GM12874 (cell line): ENCODE results near the gene TRAIP.

Experiments used
- TF ChIP-seq, protein P1 (sequence below): IDR thresholded peaks from 2 replicates; pipeline ENCODE4 v1.5.1; 2011; ENCODE audit warnings: low read depth, mild to moderate bottlenecking, control low read depth, low read length, moderate library complexity; ENCODE audit not compliant: insufficient read depth

TRAIP gene

DNA sequence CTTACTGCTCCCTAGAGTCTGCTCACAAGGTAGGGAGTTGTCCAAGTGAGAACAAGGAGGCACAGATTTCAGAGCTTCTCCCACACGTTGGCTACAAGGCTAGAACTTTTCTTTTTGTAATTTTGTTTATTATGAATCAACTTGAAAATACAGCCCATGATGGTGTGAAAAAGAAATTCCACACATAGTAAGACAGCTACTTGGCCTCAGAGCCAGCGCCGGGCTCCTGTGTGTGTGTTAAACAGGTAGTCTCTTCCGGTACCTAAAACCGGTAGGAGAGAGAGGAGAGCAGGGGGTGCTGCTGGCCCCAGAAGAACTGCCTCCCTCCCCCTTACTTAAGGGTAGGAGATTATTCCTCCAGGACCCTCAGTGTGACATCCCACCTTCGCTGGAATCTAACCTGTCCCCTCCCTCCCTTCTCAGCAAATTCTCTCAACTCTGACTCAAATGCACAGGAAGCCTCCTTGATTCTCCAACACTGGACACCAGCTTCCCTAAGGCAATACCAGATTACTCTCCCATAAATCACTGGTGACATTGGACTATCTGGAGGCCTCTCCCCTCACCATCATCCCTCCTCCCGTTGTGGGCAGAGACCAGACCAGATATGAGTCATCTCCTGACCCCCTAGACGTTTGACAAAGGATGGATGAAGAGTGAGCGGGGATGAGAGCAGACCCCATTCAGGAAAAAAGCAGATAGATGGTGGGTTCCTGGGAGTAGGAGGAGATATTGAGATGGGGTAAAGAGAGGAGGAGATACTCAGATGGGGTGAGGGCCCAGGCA lies 65.5 kb downstream of the TRAIP start:
- TF ChIP-seq, protein P1, sequence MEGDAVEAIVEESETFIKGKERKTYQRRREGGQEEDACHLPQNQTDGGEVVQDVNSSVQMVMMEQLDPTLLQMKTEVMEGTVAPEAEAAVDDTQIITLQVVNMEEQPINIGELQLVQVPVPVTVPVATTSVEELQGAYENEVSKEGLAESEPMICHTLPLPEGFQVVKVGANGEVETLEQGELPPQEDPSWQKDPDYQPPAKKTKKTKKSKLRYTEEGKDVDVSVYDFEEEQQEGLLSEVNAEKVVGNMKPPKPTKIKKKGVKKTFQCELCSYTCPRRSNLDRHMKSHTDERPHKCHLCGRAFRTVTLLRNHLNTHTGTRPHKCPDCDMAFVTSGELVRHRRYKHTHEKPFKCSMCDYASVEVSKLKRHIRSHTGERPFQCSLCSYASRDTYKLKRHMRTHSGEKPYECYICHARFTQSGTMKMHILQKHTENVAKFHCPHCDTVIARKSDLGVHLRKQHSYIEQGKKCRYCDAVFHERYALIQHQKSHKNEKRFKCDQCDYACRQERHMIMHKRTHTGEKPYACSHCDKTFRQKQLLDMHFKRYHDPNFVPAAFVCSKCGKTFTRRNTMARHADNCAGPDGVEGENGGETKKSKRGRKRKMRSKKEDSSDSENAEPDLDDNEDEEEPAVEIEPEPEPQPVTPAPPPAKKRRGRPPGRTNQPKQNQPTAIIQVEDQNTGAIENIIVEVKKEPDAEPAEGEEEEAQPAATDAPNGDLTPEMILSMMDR = no peak

DNA sequence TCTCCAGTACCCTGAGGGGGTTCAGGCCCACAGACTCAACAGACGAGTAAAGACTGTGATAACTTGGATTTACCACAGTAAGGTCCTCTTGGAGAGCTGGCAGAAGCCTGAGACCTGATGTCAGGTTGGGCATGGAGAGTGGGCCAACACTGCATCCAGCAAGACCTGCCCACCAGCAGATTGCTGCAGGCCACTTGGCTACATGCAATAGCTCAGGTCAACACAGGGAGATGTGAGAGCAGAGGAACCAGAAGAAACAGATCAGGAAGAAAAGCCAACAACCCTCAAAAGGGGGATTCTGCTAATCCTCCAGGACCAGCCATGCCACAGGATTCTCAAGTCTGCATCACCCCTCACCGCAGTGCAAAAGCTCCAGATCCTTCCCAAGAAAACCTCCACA lies 68.3 kb downstream of the TRAIP start:
- TF ChIP-seq, protein P1 = no peak

DNA sequence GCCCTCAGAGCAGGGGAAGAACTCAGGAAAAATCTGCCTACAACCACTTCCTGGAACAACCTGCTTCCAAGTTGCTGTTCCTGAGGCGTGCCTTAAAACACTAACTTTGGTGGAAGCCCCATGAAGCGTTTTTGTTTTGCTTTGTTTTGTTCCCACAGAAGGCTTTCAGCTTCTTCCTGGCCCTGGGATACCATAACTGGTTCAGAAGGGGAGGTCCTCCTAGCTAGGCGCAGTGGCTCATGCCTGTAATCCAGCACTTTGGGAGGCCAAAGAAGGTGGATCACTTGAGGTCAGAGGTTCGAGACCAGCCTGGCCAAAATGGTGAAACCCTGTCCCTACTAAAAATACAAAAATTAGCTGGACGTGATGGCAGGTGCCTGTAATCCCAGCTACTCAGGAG lies 68.8 kb downstream of the TRAIP start:
- TF ChIP-seq, protein P1 = no peak

DNA sequence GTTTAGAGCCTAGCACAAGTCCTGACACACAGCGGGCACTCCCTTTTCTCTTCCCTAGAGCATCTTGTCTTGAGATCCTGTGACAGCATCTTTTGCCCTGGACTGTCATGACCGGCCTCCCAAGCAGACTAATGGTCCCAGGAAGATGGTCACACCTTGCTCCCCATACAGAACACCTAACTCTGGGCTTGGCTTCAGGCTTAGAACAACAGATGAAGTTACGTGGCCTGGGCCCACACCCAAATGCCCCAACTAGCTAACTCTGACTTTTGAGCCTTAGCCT lies 69.2 kb downstream of the TRAIP start:
- TF ChIP-seq, protein P1 = no peak

DNA sequence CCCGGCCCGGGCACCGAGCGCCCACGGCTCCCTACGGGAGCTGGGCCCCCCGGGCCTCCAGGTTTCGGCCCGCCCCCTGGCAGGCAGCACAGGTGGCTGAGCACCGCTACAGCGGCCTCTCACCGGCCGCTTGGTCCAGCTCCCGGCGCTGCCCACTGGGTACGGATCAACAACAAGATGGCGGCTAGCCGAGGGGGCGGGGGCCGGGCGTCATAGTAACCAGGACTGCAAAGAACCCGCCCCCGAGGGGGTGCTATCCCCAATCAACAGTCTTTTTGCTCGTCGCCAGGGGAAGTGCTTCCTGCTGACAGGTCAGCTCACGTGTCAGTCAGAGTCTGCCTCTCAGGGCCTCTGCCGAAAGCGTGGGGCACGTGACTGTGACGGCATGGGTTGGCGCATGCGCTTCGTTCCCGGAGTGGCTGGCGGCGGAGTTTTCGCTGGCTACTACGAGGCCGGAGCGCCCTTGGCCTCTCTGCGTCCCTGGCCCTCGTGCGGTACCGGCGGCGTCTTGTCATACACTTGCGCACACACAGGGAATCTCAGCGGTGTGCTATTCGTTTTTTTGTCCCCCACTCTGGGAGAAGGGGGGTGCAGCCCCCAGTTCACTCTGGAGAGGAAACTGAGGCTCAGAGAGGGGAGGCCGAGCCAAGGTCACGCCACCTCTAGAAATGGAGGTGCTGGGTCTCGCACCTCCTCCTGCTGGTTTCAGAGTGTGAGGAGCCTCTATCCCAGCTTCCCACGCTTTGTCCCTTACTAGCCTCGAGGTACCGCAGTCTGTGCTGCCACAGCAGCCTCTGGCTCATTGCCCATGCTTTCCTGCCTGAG lies 69.8 kb downstream of the TRAIP start, which contains the start of gene IP6K1:
IP6K1 (minus strand) TSS at position 186 of the 825 bp plus-strand sequence. CDS start 38,502 bp downstream, outside the sequence.
- TF ChIP-seq, protein P1 = 0 out of 2 replicates have a peak, but pooled peaks have one; percentile 0

DNA sequence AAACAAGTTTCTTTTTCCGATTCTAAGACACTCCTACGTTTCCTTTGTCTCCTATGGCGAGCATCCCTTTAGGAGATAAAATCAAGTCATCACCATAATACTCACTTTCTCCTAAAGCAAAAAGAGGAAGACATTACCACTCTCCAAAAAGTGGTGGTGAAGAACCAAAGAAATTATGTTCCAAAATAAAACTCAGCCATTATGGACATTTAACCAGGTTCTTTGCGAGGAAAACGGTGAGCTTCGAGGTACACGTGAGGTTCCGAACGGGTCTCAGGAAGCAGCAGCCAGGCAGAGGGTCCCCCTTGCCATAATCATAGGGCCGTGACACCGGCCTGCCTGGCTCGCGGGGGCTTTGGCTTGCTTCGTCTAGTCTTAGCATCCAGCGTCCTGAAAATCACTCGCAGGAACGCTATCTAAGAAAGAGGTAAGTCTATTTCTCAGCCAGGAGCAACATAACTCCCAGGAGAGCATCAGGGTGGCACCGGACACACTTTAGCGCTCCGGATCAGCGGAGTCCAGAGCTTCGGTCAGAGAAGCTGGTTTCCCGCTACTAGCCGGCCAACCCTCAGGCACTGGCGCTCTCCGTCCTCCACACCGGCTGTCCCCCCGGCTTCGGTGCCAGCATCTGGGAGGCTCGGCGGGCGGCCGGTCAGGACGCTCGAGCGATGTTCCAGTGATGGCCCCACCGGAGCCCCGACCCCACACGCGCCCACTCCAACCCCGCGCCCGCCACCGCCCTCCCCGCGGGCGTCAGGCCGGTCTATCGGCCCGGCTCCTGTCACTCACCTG lies 70.6 kb downstream of the TRAIP start:
- TF ChIP-seq, protein P1 = no peak

DNA sequence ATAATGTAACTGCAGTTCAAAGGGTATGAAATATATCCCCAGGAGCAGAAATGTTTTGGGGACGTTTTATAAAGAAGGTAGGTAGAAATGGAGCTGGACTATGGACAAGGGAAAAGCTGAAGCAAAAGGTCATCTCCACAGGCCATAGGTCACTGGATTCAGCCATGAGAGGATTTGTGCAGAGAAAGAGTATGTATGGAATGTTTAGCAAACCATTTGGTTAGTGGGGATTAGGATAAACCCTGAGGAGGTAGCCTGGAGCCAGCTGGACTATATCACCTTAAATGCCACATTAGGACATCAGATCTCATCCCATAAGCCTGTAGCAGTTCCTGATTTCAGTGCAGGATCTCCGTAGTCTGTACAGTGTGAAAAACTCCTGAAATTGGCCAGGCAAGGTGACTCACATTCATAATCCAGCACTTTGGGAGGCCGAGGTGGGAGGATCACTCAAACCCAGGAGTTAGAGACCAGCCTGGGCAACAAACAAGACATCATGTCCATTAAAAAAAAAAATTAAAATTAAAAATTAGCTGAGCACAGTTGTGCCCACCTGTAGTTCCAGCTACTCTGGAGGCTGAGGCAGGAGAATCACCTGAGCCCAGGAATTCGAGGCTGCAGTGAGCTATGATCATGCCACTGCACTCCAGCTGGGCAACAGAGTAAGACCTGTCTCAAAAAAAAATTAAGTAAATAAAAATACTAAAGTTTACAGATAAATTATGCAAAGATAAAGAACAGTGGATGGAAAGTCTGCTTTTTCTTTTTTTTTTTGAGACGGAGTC lies 74.8 kb downstream of the TRAIP start:
- TF ChIP-seq, protein P1 = no peak
